ENCODE data around the gene TMEM179. TPM values are rescaled to one million over a fixed set of nuclear protein-coding genes. Genes with fewer than 3 reads are reported as not detected.
A peak's percentile ranks its signal among the peaks of the same experiment; 100 is the strongest.

The TMEM179 gene
- total RNA-seq, 1 donor from 2014 or later, result not detected

DNA sequence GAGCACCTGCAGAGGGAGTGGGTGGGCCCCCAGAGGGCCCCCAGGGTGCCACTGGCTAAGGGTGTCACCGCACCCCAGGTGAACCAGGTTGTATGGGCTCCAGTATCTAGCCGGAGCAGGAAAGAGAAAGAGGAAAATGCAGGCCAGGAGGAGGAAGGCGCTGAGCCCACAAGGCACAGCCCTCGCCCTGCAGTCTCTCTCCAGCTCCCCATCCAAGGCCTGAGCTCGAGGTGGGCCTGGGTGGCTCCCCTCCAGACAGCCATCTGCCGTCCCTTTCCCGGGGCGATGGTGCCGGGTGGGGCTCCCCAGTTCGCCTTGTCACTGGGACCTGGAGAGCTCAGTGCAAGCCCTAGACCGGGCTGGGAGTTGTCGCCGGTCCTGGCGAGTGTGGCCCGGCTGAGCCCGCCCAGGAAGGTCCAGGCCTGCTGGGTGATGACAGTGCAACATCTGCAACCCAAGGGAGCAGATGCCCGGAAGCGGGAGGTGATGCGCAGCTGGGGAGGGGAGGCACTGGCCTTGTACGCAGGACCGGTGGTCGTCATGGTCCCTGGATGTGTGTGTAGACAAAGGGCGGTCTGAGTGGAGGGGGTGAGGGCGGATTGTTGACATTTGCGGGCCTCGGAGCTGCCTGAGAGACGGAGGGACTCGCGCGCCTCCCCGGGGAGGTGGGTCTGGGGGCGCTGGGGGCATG, 716 bp downstream of the TMEM179 start:
- intact Hi-C loops (cut with DNase I), result no loop called here
- DNase-seq (ENCODE audit: missing footprints), result peak; percentile 20

DNA sequence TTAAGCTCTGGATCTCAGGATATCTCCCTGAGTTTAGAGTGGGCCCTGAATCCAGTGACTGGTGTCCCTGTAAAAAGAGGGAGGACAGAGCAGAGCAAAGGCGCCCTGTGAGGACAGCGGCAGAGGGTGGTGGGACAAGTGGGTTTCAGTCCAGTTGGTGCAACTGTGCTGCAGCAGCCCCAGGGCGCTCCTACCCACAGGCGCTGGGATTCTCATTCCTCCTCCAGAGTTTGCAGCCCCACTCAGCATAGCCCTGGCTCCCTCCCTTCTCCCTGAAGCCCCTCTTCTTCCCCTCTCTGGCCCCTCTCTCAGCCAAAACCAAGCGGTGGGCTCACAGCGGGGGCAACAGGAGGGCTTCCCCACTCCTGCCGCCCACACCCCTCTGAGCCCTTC, 1.6 kb downstream of the TMEM179 start:
- intact Hi-C loops (cut with DNase I), result no loop called here
- ATAC-seq (no peak), DNase-seq (ENCODE audit: missing footprints) (no peak)

More for the DNA sequence above, 716 bp downstream of the TMEM179 start:
- ATAC-seq, result no peak

DNA sequence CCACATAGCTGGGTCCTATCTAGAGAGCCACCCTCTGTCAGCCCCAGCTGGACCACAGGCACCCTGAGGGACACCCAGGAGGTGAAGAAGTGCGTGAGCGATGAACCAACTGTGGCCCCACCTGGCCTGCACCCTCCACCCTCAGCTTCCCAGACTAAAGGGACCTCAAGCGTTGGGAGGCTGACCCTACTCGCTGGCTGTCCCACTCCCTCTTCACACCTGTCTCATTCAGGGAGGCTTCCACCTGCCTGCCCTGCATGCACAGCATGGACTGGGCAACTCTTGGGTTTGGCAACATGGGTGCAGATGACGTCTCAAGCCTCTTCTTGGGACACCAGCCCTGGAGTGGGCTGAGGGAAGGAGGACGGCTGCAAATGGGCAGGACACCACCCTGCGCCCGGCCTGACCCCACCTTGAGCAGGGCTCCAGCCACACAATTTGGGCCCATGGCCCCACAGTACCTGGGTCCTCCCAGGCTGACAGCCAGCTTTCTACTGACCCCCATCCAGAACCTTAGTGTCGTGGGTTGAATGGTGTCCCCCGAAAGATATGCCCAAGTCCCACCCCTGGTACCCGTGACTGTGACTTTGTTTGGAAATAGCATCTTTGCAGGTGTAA, 2.1 kb downstream of the TMEM179 start:
- DNase-seq (ENCODE audit: missing footprints) (peak; percentile 45), ATAC-seq (no peak)
- intact Hi-C loops (cut with DNase I), result no loop called here

DNA sequence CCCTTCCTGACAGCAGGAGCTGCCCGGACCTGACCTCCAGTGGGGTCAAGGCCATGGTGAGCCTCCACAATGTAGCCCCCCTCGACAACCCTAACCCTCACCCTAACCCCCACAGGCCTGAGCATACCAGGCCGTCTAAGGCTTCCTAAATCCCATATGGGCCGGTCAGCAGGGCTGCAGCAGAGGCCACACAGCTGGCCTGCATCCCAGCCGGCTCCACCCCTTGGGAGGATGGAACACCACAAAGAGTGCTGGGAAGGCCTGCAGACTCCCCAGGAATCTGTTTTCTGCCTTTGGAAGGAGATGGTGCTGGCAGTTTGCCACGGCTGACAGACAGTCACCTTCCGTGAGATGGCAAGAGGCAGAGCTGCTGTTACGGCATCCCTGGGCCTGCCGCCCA, 2.8 kb downstream of the TMEM179 start:
- no peak for ATAC-seq
- intact Hi-C loops (cut with DNase I), result no loop called here
- DNase-seq (ENCODE audit: missing footprints), result peak; percentile 61

DNA sequence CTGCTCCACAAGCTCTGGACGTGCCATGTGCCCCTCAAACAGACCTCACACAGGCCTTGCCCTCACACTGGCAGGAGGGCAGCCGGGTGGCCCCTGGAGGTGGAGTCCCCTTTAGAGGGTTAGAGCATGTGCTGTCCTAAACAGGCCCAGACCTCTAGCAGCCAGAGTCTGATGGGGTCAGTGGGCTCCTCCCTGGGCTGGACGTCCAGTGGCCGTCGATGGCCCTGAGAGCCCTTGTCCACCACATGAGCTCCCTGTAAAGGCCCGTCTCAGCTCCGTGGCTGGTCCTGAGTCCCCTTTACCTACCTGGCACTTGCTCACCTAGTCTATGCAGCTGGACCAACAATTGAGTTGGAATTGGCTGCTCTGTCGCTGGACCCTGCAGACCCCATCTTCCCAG, 3.8 kb downstream of the TMEM179 start:
- ATAC-seq (no peak), DNase-seq (ENCODE audit: missing footprints) (peak; percentile 46)
- intact Hi-C loops (cut with DNase I), result no loop called here

DNA sequence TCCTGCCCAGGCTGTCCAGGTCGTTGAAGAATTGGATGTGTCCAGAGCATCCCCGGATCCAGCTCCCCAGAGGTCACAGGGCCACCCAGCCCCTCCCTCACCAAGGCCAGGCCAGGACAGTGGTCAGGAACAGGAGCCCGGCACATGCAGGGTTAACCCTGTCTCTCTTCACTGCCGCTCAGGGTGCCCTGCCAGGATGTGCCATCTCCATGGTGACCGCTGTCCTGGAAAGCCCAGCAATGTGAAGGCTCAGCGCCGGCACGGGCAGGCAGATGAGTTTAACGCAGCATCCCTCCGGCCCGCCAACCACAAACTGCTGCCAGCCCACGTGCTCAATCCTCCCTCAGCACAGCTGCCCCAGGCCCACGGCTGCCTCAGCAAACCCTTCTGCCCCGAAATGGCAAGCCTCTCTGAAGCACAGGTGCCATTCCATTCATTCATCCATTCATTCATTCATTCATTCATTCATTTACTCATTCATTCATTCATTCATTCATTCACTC, 4.4 kb downstream of the TMEM179 start:
- intact Hi-C loops (cut with DNase I), result no loop called here
- peak; percentile 28 for DNase-seq (ENCODE audit: missing footprints)
- ATAC-seq, result no peak

DNA sequence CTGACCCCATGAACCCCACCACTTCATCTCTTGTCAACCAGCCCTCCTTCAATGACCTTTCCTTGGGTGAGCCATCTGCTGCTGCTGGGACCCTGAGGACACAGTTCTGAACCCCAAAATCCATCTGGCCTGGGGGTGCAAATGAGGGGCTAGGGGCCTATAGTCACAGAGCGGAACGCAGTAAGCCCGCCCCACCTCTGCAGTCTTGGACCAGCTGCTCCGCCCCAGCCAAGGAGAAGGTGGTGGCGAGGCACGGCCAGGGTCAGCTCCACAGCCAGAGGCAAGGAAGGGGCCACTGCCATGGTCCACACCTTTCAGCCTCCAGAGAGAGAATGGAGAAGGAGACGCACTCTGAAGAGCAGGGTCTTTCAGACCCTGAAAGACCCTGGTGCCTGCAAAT, 5.1 kb downstream of the TMEM179 start:
- intact Hi-C loops (cut with DNase I), result no loop called here
- DNase-seq (ENCODE audit: missing footprints) (peak; percentile 57), ATAC-seq (no peak)

DNA sequence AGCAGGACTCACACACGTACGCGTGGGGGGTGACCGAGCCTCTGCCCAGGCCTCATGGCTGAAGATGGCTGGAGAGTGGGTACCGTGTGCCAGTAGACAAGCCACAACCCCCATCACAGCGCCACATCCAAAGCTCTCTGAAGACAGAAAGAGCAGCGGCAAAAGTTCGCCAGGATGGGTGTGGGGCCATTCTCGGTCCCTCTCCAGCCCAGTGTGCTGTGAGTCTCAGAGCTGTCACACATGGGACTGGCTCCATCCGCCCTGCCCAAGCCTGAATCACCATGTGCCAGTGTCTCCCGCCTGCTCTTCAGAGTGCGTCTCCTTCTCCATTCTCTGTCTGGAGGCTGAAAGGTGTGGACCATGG, 5.7 kb downstream of the TMEM179 start:
- intact Hi-C loops (cut with DNase I), result no loop called here
- DNase-seq (ENCODE audit: missing footprints), result peak; percentile 48
- no peak for ATAC-seq

DNA sequence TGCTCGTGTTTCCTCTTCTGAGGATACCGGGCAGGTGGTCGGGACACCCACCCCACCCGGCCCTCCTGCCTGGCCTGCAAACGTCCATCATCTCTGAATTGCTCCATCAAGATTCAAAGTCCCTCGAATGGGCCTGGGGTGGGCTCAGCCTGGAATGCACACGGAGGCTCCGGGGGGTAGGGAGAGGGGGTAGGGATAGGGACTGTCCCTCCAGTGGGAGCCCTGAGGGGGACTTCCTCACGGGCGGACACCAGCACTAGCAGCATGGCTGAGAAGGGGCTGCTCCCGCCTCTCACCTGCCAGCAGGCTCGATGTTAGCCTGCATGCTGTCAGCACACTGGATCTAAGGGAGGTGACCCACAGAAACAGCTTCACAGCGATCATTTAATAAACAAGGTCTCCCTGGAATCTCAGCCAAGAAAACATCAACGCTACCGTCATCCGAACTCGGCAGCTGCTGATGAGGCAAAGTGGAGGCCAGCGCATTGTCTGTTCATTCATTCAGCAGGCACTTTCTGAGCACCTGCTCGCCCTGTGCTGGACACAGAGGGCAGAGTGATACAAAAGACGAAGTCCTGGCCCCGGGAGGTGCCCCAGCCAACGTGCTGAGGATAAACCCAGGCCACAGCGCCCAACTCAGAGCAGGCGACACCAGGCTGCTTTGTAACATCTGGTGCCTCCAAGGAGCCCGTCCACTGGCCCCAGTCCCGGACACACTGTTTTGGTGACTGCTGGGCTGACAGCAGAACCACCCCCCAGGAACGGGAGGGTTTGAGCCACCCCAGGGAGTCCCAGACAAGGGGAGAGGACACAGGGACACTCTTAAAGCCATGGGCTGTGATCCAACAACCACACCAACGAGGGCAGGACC, 6.3 kb downstream of the TMEM179 start:
- no peak for ATAC-seq
- peak; percentile 57 for DNase-seq (ENCODE audit: missing footprints)
- intact Hi-C loops (cut with DNase I), result no loop called here

DNA sequence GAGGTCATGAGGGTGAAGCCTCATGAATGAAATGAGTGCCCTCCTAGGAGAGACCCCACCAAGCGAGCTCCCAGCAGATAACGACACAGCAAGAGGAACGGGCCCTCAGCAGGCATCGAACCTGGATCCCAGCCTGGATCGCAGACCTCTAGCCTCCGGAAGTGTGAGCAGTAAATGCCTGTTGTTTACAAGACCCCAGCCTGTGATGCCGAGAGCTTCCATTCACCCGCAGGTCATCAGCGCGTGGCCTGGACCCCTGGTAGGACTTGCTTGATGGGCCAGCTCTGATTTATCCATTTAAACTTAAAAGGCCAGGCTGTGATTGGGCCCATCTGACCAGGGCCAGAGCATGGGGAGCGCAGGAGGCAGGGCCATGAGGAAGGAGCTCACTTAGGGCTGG, 7.0 kb downstream of the TMEM179 start:
- ATAC-seq, result no peak
- intact Hi-C loops (cut with DNase I), result no loop called here
- peak; percentile 41 for DNase-seq (ENCODE audit: missing footprints)

DNA sequence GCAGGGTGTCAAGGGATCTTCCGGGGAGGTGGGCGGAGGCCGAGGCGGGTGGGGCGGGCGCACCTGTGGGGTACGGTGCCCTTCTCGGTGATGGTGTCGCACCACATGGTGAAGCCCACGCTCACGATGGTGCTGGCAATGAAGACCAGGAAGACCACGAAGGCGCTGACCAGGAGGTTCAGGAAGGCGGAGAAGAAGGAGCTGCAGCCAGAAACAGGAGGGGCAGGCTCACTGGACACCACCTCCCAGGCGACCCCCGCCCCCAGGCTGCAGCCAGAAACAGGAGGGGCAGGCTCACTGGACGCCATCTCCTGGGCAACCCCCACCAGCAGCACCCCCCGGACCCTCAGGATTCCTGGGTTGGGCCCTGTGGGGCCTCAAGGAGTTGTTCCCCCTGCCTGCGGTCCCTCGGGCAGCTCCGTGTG, 7.6 kb downstream of the TMEM179 start:
- DNase-seq (ENCODE audit: missing footprints), result peak; percentile 37
- no peak for ATAC-seq
- intact Hi-C loops (cut with DNase I), result no loop called here

DNA sequence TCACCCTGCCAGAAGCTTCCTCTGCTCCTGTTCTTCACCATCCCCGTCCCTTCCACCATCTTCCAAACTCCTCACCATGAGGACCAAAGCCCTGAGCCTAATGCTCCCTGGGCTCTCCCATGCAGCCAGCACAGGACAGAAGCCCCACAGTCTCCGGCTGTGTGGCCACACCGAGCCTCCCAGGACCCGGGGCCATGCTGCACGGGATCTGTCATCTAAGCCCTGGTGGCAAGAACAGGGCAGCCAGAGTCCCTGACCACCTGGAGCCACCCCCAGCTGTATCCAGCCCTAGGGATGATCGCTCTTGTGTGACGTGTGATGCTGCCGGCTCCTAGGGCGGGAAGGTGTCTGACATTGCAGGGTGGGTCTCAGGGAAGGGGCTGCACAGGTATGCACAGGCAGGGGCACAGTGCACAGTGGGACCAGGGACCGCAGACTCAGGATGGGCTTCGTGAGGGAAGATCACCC, 8.1 kb downstream of the TMEM179 start:
- ATAC-seq, result no peak
- no peak for DNase-seq (ENCODE audit: missing footprints)
- intact Hi-C loops (cut with DNase I), result no loop called here

DNA sequence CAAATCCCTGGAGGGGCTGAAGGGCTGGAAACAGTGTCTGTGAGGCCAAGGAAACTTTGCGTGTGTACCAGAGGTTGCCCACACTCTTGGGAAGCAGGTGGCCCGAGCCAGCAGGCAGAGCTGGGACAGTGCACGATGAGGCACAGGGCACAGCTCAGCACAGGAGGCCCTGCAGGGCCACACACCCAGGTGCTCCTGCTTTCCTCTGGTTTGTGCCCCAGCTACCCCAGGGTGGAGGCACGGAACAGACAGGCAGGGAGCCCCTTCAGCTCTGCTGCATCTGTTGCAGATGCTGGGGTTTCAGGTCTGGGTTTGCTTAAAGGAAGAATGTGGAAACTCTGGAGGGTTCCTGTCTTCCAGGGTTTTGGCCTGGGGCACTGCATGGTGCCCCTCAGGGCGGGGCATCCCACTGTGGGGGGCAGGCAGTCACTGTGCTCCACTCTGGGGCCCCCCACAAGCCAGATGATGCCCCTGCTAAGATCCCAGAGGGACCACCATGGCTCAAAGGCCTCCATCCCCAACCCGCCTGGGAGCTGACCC, 8.6 kb downstream of the TMEM179 start:
- peak; percentile 5 for DNase-seq (ENCODE audit: missing footprints)

DNA sequence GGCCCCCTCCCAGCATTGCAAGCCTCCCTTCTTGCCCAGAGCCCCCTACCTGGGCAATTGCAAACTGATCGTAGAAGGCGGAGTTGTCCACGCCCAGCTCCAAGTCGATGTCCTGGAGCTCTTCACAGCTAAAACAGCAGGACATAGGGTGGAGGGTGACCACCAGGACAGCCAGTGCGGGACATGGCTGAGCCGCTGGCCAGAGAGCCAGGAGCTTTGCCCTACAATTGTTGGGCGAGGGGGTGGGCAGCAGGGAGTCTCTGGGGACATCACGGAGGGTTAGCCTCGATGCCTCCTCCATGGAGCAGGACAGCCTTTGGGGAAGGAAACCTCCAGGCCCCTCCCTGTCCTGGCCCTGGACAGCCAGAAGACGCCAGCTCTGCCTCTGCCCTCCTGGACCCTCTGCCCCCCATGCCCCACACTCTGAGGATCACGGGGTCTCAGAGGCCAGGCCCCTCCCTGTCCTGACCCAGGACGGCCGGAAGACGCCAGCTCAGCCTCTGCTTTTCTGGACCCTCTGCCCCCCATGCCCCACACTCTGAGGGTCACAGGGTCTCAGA, 9.4 kb downstream of the TMEM179 start:
- DNase-seq (ENCODE audit: missing footprints) (peak; percentile 13), ATAC-seq (no peak)

More for the DNA sequence above, 8.6 kb downstream of the TMEM179 start:
- no peak for ATAC-seq
- intact Hi-C loops (cut with DNase I), result no loop called here

DNA sequence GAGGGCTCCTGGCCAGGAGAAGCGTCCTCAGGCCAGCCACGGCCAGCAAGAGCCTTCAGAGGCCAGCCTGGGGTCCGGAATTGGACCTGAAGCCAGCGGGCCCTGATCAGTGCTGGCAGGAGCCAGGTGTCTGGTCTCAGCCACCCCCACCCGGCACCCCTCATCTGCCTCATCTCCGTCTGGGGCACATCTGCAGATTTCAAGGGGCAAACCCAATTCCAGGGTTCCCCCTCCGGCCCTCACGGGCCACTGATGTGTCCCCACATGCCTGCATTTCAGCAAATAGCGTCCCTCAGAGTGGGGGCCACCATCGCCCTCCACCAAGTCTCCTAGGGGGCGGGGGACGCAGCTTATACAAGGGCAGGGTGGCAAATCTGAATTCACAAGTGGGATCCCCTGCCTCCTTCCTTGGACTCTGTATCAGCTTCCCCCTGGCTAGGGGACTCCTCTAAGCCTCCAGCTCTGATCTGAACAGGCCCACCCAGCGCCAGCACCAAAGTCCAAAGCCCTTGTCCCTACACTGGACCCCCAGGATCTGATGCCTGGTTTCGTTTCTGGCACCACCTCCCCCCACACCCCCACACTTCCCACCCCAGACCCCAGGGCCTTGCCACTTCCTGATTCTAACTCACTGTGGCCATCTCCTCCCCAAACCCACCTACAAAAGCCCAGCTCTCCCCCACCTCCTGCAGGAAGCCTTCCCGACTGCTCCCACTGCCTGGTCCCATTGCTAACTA, 10.1 kb downstream of the TMEM179 start:
- no peak for ATAC-seq
- intact Hi-C loops (cut with DNase I), result no loop called here
- peak; percentile 39 for DNase-seq (ENCODE audit: missing footprints)

More for the DNA sequence above, 9.4 kb downstream of the TMEM179 start:
- intact Hi-C loops (cut with DNase I), result no loop called here

DNA sequence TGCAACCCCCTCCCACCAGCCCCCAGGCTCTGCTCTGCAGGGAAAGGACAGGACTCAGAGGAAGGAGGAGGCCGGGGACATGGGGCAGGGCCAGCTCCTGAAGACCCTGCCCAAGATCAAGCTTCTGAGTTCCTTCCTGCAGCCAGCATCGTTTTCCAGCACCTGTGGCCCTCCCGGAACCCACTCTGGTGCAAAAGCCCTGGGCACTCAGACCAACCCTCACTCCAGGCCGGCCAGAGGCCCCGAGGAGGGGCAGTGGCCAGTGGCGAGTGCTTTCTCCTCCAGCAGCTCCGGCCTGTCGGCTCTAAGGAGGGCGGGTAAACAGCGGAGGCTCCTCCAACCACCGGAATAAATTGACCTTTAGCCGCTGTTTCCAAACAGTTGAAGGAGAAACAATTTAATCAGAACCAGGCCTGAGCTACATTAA, 10.8 kb downstream of the TMEM179 start:
- ATAC-seq, result no peak
- DNase-seq (ENCODE audit: missing footprints), result peak; percentile 61
- intact Hi-C loops (cut with DNase I), result no loop called here

DNA sequence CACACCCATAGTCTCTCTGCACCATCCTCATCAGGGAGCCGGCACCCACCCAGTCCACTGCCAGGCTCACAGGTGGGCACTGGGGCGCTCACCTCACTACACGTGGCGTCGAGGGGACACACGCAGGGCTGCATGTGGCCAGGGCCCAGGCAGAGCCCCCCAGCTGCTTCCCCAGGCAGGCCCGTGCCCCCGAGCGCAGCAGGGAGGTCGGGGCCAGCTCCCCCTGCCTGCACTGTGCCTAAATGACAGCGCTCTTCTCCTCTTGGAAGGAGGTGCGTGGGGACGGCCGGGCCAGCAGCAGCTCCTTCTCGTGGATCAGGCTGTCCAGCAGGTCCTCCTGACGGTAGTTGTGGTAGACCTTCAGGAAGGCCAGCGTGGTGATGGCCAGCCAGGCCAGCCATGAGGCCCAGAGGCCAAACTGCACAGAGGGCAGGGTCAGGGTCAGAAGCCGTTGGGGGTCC, 11.3 kb downstream of the TMEM179 start:
- ATAC-seq (peak; percentile 23), DNase-seq (ENCODE audit: missing footprints) (peak; percentile 40)
- intact Hi-C loops (cut with DNase I), result no loop called here

DNA sequence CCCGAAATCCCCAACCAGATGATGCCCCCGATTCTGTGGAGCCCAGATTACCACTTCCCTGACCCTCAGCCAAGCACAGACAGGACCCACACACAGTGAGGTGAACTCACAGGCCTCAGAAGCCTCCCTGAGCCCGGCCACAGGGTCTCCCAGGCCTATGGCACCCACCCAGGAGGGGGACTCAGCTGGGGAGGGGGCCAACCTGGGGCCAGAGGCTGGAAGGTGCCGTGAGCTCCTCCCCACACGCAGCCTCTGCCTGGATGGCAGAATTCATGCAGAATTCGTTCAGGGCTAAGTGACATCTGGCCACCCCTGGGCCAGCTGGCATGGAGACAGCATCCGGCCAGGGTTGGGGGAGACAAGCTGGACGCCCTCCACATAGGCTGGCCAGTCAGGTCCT, 11.8 kb downstream of the TMEM179 start:
- intact Hi-C loops (cut with DNase I), result no loop called here
- peak; percentile 1 for ATAC-seq
- DNase-seq (ENCODE audit: missing footprints), result peak; percentile 21
